ENCODE results near the gene DYNLT3. TPM values are rescaled to one million over a fixed set of nuclear protein-coding genes. Genes with fewer than 3 reads are reported as not detected.

DYNLT3 gene
- total RNA-seq, 1 experiment from 2014 or later = 5.7 TPM

- Histone ChIP-seq H3K9ac (ENCODE audit: extremely low read depth, insufficient read length, low read length) (no peak overlapping the region), H2BK15ac (ENCODE audit: low read depth, low read length) (no peak overlapping the region), H3K79me1 (ENCODE audit: insufficient read depth, low read depth, low read length, poor library complexity, severe bottlenecking) (no peaks in the 10 kb centered on the region), H3K18ac (ENCODE audit: insufficient read length, low read depth, low read length) (no peak overlapping the region), H4K20me1 (ENCODE audit: control insufficient read depth, insufficient read depth, insufficient read length) (no peaks in the 10 kb centered on the region), H2AK5ac (ENCODE audit: insufficient read length, low read length) (no peak overlapping the region), H3K23me2 (ENCODE audit: insufficient read length, low read depth, low read length, poor library complexity, severe bottlenecking) (no peaks in the 10 kb centered on the region), H3K27me3 (ENCODE audit: insufficient read depth, low read length) (no peaks in the 10 kb centered on the region), H3K9me3 (ENCODE audit: control insufficient read depth, low read depth, low read length) (peaks cover 6% of the 10 kb centered on the region), H2BK12ac (ENCODE audit: insufficient read length, low read depth, low read length) (no peak overlapping the region), H2BK120ac (ENCODE audit: low read depth, low read length, poor library complexity, severe bottlenecking) (no peak overlapping the region), H3K4me1 (ENCODE audit: insufficient read depth, low read length) (no peaks in the 10 kb centered on the region), H2BK20ac (ENCODE audit: low read depth, low read length, poor library complexity, severe bottlenecking) (no peak overlapping the region), H2BK5ac (ENCODE audit: insufficient read length, low read length) (no peak overlapping the region), H3K14ac (ENCODE audit: insufficient read depth, low read length) (no peak overlapping the region), H3K4ac (ENCODE audit: low read depth, low read length) (no peak overlapping the region), H3K23ac (ENCODE audit: insufficient read length, low read depth, low read length) (no peak overlapping the region), H3T11ph (ENCODE audit: low read length) (no peak overlapping the region), H3K4me2 (ENCODE audit: insufficient read depth, insufficient read length, low read length) (no peak overlapping the region), H4K5ac (ENCODE audit: insufficient read length, low read depth, low read length) (no peak overlapping the region), H3K56ac (ENCODE audit: insufficient read length, low read depth, low read length) (no peak overlapping the region), H3K27ac (ENCODE audit: insufficient read length, low read depth, low read length) (no peak overlapping the region), H4K91ac (ENCODE audit: insufficient read length, low read depth, low read length) (no peak overlapping the region), H2AFZ (ENCODE audit: low read length) (no peak overlapping the region), H4K8ac (replicated peaks; ENCODE audit: insufficient read length, low read depth, low read length) (no peak overlapping the region), H3K79me2 (ENCODE audit: insufficient read depth, low read length) (no peaks in the 10 kb centered on the region)
- Mint-ChIP-seq H3K36me3 (ENCODE audit: insufficient read depth in 1 of 3, low read depth in 3 of 3) (no peaks in the 10 kb centered on the region; a peak in 1 of 7 replicates), H3K9me3 (peaks cover 48 to 67% of the 10 kb centered on the region in 2 experiments), H3K4me3 (no peak overlapping the region), H3K27me3 (ENCODE audit: low read depth) (no peaks in the 10 kb centered on the region), H3K27ac (no peak overlapping the region), H3K4me1 (no peaks in the 10 kb centered on the region; a peak in 1 of 4 replicates)
- no CpG with 5 or more reads among the region's 3 CpGs for WGBS (ENCODE audit: extremely low coverage, insufficient read length, low lambda C conversion rate)
- no peak for DNase-seq
- TF ChIP-seq, protein P1, sequence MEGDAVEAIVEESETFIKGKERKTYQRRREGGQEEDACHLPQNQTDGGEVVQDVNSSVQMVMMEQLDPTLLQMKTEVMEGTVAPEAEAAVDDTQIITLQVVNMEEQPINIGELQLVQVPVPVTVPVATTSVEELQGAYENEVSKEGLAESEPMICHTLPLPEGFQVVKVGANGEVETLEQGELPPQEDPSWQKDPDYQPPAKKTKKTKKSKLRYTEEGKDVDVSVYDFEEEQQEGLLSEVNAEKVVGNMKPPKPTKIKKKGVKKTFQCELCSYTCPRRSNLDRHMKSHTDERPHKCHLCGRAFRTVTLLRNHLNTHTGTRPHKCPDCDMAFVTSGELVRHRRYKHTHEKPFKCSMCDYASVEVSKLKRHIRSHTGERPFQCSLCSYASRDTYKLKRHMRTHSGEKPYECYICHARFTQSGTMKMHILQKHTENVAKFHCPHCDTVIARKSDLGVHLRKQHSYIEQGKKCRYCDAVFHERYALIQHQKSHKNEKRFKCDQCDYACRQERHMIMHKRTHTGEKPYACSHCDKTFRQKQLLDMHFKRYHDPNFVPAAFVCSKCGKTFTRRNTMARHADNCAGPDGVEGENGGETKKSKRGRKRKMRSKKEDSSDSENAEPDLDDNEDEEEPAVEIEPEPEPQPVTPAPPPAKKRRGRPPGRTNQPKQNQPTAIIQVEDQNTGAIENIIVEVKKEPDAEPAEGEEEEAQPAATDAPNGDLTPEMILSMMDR (conservative IDR thresholded peaks at IDR 0.05) = no peak
These were observed 29.8 kb downstream of the DYNLT3 start for GRCh38 chrX:37817579-37817978.
